HCEC 1CT (cell line): ENCODE data around the gene GDPD3.
A peak's percentile ranks its signal among the peaks of the same experiment; 100 is the strongest.

ENCODE experiments used
- DNase-seq: peaks from one replicate; pipeline ENCODE4 v3.0.0-alpha.2; 2017

The GDPD3 gene

GRCh38 chr16:30075503-30076275, 37.6 kb downstream of the GDPD3 start, which contains the start of gene PPP4C:
TSS of gene PPP4C (plus strand) at chr16:30075994. CDS start at chr16:30076378, 384 bp downstream.
- peak; percentile 89 for DNase-seq

- DNase-seq, result no peak
Observed at GRCh38 chr16:30070490-30070889, 42.8 kb downstream of the GDPD3 start.

- no peak for DNase-seq
Observed at GRCh38 chr16:30069611-30070462, 43.5 kb downstream of the GDPD3 start.

GRCh38 chr16:30068750-30069610, 44.4 kb downstream of the GDPD3 start:
- DNase-seq, result no peak

- DNase-seq, result no peak
Observed at GRCh38 chr16:30068333-30068732, 45.0 kb downstream of the GDPD3 start.

GRCh38 chr16:30067584-30067916, 45.8 kb downstream of the GDPD3 start:
- DNase-seq, result no peak

GRCh38 chr16:30066761-30067583, 46.4 kb downstream of the GDPD3 start:
- DNase-seq, result no peak

GRCh38 chr16:30065943-30066760, 47.2 kb downstream of the GDPD3 start:
- DNase-seq, result peak; percentile 74

- peak; percentile 99 for DNase-seq
Observed at GRCh38 chr16:30065102-30065942, 48.0 kb downstream of the GDPD3 start, which contains the start of gene ALDOA. TSS of gene ALDOA (plus strand) at chr16:30065760. CDS start at chr16:30066898, 1,138 bp downstream.

GRCh38 chr16:30064729-30065101, 48.6 kb downstream of the GDPD3 start:
- DNase-seq, result no peak

- DNase-seq, result peak; percentile 50
Observed at GRCh38 chr16:30063893-30064728, 49.2 kb downstream of the GDPD3 start.

GRCh38 chr16:30063278-30063892, 50.0 kb downstream of the GDPD3 start:
- no peak for DNase-seq

- no peak for DNase-seq
Observed at GRCh38 chr16:30060836-30061554, 52.3 kb downstream of the GDPD3 start.

GRCh38 chr16:30060346-30060745, 53.0 kb downstream of the GDPD3 start:
- DNase-seq, result no peak

GRCh38 chr16:30054959-30055553, 58.3 kb downstream of the GDPD3 start:
- DNase-seq, result no peak
